SH-SY5Y (cell line): ENCODE measurements around the gene MSI2.

ENCODE experiments used
- GATA2 ChIP-seq: IDR thresholded peaks from 2 replicates; pipeline ENCODE4 v1.6.1; 2011; ENCODE audit warnings: mild to moderate bottlenecking, low read depth, low read length
- GATA3 ChIP-seq: IDR thresholded peaks from 2 replicates; pipeline ENCODE4 v1.6.1; 2011; ENCODE audit warnings: low read depth, mild to moderate bottlenecking, low read length, moderate library complexity

DNA sequence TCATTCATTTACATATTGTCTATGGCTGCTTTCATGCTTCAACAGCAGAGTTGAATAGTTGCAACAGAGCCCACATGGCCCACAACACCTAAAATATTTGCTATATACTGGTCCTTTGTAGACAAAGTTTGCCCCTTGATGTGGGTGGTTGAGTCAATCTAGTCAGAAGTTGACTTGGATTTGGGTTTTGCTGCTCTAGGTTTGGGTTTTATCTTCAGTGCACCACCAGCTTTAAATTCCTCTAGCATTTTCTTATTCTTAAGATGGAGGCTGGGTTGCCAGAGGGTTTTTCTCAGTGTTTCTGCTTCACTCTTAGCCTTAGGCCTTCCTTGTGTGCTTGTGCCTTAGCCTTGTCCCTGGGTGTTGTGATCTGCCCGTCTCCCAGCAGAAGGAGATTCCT is 437.7 kb downstream of the MSI2 start:
- no peak for TF ChIP-seq GATA2
- no peak for TF ChIP-seq GATA3
